Dedifferentiated amniotic fluid mesenchymal stem cell (primary cell): ENCODE data around the gene POLR1A.
A peak's percentile ranks its signal among the peaks of the same experiment; 100 is the strongest.

Source experiments
- DNase-seq: peaks from one replicate; pipeline ENCODE4 v3.0.0-alpha.2; 2016; ENCODE audit errors: extremely low spot score

POLR1A gene

GRCh38 chr2:85981579-85982247 is 124.0 kb downstream of the POLR1A start:
- no peak for DNase-seq

DNA sequence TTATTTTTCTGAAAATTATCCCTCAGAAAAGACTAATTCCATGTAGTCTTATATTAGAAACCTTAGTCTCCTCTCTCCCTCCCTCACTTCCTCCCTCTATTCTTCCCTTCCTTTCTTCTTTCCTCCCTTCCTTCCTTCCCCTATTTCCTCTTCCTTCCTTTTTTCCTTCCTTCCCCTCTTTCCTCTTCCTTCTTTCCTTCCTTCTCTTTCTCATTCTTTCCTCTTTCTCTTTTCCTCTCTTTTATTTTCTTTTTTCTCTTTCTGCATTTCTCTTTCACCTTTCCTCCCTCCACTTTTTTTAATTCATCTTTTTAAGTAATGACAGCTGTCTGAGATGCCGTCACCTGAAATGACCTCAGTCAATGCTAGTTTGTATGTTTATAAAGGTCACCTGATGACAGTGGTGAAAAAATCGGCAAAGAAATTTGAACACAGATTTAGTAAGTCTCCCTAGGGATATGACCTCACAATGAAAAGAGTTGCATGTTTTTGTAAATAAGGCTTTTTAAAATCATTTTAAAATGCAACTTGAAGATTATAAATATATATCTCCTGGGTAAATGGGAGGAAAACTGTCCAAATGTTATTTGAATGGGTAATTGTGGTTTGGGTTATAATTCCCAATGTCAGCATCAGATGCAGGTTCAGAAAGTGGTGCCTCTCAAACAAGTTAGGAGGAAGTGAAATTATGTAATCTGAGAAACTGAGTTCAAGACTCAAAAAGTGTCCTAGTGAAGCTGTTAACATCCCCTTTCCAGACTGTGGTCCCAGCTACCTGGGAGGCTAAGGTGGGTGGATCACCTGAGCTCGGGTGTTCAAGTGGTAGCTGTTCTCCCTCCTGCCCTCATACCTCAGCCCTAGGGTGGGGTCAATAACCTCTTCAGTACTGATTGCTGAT is 126.6 kb downstream of the POLR1A start:
- no peak for DNase-seq

DNA sequence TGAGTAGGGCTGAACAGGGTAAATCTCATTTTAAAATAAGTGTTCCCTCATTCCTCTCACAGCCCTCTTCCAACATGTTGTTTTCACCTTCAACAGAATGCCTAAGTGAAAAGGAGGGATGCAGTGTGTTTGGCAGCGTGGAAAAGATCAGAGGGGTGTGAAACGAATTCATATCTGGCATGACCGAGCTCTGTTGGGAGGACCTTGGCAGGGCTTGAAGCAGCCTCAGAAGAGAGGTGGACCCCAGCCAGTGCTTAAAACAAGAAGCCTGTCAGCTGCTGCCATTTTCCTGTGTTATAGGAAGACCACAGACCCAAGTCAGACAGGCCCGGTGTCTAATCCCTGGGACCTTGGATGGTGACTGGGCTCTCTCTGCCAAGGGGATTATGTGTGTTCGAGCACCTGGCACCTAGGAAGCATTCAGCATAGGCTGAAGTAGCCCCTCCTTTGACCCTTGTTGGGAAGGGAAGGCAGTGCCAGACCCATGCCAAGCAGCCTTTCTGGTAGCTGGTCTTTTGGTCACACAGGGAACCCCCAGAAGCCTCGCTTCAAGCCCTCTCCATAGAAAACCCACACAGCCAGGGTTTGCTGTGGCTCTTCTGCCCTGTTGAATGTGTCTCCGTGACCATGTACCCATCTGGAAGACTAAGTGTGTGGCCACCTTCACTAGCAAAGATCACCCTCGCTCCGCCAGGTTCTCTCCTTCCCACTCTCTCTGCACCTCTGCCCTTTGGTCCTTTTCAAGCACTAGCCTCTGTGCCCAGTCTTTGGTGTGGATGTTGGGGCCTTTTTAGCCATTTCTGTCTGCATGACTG is 129.4 kb downstream of the POLR1A start:
- DNase-seq = no peak

DNA sequence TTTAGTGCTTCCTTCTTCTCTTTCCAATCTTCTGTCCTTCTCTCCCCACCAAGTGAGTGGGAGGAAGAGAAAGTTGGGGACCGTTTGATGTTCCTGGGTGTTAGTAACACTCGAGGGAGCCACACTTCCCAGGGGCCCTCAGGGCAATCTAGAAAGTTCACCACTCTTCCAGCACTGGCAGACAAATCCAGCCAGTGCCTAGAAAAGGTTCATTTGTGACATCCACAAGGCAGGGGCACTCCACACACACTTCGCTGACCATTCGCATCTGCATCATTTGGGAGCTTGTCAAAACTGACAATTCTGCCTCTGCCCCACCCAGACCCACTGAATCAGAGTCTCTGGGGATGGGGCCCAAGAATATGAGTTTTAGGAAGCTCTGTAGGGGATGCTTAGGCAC is 130.1 kb downstream of the POLR1A start:
- DNase-seq = no peak

GRCh38 chr2:85974390-85974789 is 131.3 kb downstream of the POLR1A start:
- DNase-seq = no peak

GRCh38 chr2:85972355-85972754 is 133.3 kb downstream of the POLR1A start:
- DNase-seq = no peak

DNA sequence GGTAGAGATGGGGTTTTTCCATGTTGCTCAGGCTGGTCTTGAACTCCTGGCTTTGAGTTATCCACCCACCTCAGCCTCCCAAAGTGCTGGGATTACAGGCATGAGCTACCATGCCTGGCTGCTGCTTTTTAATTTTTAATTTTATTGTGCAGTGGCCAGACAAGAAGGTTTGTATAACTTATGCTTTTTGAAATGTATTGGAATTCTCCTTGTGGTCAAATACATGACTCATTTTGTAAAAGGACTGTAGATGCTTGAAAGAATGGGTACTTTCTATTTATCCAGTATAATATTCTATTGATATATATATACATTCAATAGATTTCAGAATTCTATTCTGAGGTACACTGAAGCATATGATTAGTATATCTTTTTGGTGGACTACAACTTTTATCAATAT is 134.3 kb downstream of the POLR1A start:
- peak; percentile 47 for DNase-seq
